HUES48 (cell line): ENCODE data around the gene MED10.

Source experiments
- H3K27ac ChIP-seq: one replicate; pipeline ENCODE4 v1.7.0; 2013; ENCODE audit warnings: low read depth, low read length, inconsistent platforms
- H3K27me3 ChIP-seq: 2 replicates; pipeline ENCODE4 v1.6.1; 2013; ENCODE audit warnings: mild to moderate bottlenecking, low read length; ENCODE audit not compliant: control insufficient read depth, insufficient read depth
- H3K36me3 ChIP-seq: 2 replicates; pipeline ENCODE4 v1.6.1; 2013; ENCODE audit warnings: low read length; ENCODE audit not compliant: control insufficient read depth, insufficient read depth
- H3K4me1 ChIP-seq: 2 replicates; pipeline ENCODE4 v1.6.1; 2013; ENCODE audit warnings: mild to moderate bottlenecking, low read length; ENCODE audit not compliant: control insufficient read depth, insufficient read depth
- H3K4me3 ChIP-seq: 2 replicates; pipeline ENCODE4 v1.5.1; 2013; ENCODE audit warnings: mild to moderate bottlenecking, low read depth, low read length
- H3K9ac ChIP-seq: 2 replicates; pipeline ENCODE4 v1.6.1; 2013; ENCODE audit warnings: mild to moderate bottlenecking, low read depth, low read length, moderate library complexity
- H3K9me3 ChIP-seq: 2 replicates; pipeline ENCODE4 v1.6.1; 2013; ENCODE audit warnings: low read length; ENCODE audit not compliant: control insufficient read depth, insufficient read depth

MED10 gene

DNA sequence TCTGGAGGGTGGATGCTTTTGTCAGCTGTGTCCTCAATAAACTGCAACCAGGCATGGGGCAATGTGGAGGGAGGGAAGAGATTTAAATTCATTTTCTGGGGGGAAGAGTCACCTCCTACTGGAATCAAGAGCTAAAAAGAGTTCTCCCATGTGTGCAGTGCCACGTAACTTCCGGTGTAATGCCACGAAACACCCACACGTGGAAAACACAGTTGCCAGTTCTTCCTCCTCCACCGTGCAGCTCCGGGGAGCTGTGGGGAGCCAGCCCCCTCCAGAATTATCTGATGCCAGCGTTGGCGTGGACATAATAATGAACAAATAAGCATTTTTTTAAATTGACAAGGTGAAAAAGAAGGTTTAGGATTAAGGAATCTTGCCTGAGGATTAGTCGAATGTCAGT is 32.1 kb upstream of the MED10 start:
- Histone ChIP-seq H3K4me1 (no peaks in the 10 kb centered on the region), H3K36me3 (no peaks in the 10 kb centered on the region)

DNA sequence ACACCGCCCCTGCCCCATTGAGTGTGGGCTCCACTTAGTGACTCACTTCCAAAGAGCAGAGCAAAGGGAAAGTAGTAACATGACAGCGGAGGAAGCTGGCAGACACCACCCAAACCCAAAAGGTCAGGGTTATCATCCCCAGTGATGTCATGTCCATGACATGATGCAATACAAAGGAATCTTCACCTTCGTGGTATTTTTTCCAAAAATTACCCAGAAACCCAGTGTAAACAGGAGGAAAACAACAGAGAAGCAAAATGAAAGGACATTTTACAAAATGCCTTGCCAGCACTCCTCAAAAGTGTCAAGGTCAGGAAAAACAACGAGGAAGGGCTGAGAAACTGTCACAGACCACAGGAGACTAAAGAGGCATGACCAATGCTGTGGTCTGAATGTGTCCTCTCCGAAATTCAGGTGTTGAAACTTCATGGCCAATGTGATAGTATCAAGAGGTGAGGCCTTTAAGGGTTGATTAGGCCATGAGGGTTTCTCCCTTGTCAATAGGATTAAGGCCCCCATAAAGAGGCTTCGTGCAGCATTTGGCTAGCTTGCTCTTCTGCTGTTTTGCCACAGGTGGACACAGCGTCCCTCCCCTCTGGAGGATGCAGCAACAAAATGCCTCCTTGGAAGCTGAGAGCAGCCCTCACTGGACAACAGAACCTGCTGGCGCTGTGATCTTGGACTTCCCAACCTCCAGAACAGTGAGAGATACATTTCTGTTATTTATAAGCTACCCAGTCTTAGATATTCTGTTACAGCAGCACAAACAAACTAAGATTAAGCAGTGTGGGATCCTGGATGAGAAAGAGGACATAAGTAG is 30.5 kb upstream of the MED10 start:
- H3K4me1 ChIP-seq: no peaks in the 10 kb centered on the region
- H3K4me3 ChIP-seq: no peak overlapping the region
- H3K27ac ChIP-seq: no peak overlapping the region
- no peaks in the 10 kb centered on the region for H3K9me3 ChIP-seq
- no peaks in the 10 kb centered on the region for H3K27me3 ChIP-seq
- H3K9ac ChIP-seq: no peak overlapping the region
- H3K36me3 ChIP-seq: no peaks in the 10 kb centered on the region

More for the DNA sequence above, 32.1 kb upstream of the MED10 start:
- Histone ChIP-seq H3K27ac (no peak overlapping the region), H3K9ac (no peak overlapping the region), H3K9me3 (no peaks in the 10 kb centered on the region), H3K4me3 (no peak overlapping the region), H3K27me3 (no peaks in the 10 kb centered on the region)

DNA sequence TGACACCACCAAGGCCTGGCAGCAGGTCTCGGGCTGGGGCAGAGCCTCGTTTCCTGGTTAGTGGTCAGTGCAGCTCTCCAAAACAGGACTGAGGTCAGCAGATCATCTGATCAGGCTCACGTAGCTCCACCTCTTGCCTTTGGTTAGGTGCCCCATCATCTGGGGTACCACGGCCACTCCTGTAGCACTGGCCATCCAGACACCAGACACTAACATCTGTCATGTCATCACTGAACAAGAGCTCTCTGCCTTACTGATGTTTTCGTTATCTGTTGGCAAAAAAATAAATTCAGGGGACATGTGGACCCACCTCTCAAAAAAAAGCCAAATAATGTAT is 29.9 kb upstream of the MED10 start:
- no peaks in the 10 kb centered on the region for H3K27me3 ChIP-seq
- H3K4me1 ChIP-seq: no peaks in the 10 kb centered on the region
- no peak overlapping the region for H3K9ac ChIP-seq
- H3K27ac ChIP-seq: no peak overlapping the region
- H3K4me3 ChIP-seq: no peak overlapping the region
- no peaks in the 10 kb centered on the region for H3K9me3 ChIP-seq
- no peaks in the 10 kb centered on the region for H3K36me3 ChIP-seq

DNA sequence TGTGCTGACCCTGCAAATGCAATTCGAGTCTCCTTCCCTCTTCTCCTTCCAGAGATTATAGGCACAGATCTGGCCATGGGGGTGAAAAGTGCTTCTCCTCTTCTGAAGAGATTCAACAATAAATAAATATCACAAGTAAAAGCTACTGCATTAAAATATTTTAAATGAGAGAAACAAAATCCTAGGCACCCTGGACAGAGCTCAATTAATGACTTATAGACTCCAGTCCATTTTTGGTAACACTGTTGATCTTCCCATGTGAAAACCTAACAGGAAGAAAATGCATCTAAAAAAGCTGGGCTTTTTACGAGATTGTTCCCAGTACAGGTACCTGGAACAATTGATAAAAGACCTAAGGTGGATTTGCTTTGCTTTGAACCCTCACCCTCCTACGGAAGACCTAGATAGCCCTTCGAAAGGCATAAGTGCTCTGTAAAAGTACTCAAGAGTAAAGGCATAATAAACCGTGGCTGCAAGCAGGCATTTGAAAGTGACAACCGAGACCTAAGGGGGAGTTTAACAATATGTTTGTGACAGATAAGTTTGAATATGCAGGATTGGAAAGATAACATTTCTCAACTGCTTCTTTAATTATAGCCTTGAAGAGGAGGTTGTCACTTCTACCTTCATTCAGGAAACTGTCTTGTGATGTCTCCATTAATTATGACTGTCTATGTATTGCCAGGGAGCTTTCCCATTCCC is 29.4 kb upstream of the MED10 start:
- Histone ChIP-seq H3K9ac (no peak overlapping the region), H3K36me3 (no peaks in the 10 kb centered on the region), H3K4me3 (no peak overlapping the region), H3K9me3 (no peaks in the 10 kb centered on the region), H3K27me3 (no peaks in the 10 kb centered on the region), H3K27ac (no peak overlapping the region), H3K4me1 (no peaks in the 10 kb centered on the region)

- no peaks in the 10 kb centered on the region for H3K36me3 ChIP-seq
- no peak overlapping the region for H3K4me3 ChIP-seq
- H3K27ac ChIP-seq: no peak overlapping the region
- H3K27me3 ChIP-seq: no peaks in the 10 kb centered on the region
- no peak overlapping the region for H3K9ac ChIP-seq
- H3K4me1 ChIP-seq: no peaks in the 10 kb centered on the region
- no peaks in the 10 kb centered on the region for H3K9me3 ChIP-seq
These were observed 27.2 kb upstream of the MED10 start for GRCh38 chr5:6405591-6405990.

DNA sequence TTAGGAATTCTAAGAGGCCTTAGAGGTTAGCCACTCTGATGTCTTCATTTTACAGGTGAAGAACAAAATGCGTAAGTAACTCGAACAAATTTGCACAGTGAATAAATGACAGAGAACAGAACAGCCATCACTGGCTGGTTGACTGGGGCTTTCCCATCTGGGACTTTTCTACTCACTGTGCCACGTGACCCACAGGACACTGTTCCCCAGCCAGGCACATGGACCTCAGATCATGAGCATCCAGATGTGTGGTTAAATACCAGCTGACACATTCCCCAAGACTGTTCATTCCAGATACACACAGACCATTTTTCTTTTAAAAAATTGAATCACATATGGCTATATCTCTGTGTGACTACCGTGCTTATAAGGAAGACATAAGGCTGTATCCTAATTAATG is 25.8 kb upstream of the MED10 start:
- no peaks in the 10 kb centered on the region for H3K36me3 ChIP-seq
- no peaks in the 10 kb centered on the region for H3K9me3 ChIP-seq
- no peaks in the 10 kb centered on the region for H3K4me1 ChIP-seq
- no peaks in the 10 kb centered on the region for H3K27me3 ChIP-seq
- no peak overlapping the region for H3K27ac ChIP-seq
- H3K9ac ChIP-seq: no peak overlapping the region
- H3K4me3 ChIP-seq: no peak overlapping the region

DNA sequence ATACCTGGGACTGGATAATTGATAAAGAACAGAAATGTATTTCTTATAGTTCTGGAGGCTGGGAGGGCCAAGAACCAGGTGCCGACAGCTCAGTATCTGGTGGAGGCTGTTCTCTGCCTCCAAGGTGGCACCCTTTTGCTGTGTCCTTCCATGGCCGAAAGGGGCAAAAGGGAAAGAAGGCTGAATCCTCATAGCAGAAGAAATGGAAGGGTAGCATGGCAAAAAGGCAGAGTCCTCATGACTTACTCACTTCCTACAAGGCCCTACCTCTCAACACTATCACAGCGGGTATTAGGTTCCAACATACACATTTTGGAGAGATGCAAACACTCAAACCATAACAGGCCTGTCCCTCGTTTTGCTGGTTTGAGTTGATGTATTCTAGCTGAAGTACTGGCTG is 25.1 kb upstream of the MED10 start:
- Histone ChIP-seq H3K9ac (no peak overlapping the region), H3K9me3 (no peaks in the 10 kb centered on the region), H3K27ac (no peak overlapping the region), H3K4me1 (no peaks in the 10 kb centered on the region), H3K36me3 (no peaks in the 10 kb centered on the region), H3K4me3 (no peak overlapping the region), H3K27me3 (no peaks in the 10 kb centered on the region)

- H3K9me3 ChIP-seq: no peaks in the 10 kb centered on the region
- H3K4me3 ChIP-seq: no peak overlapping the region
- no peak overlapping the region for H3K9ac ChIP-seq
- H3K4me1 ChIP-seq: no peaks in the 10 kb centered on the region
- H3K27me3 ChIP-seq: no peaks in the 10 kb centered on the region
- H3K36me3 ChIP-seq: no peaks in the 10 kb centered on the region
- no peak overlapping the region for H3K27ac ChIP-seq
These were observed 24.6 kb upstream of the MED10 start for GRCh38 chr5:6402939-6403338.

- Histone ChIP-seq H3K27ac (no peak overlapping the region), H3K36me3 (no peaks in the 10 kb centered on the region), H3K9ac (no peak overlapping the region), H3K4me1 (no peaks in the 10 kb centered on the region), H3K27me3 (no peaks in the 10 kb centered on the region), H3K9me3 (no peaks in the 10 kb centered on the region), H3K4me3 (no peak overlapping the region)
These were observed 23.1 kb upstream of the MED10 start for GRCh38 chr5:6401410-6401809.

- Histone ChIP-seq H3K27me3 (no peaks in the 10 kb centered on the region), H3K4me3 (no peak overlapping the region), H3K27ac (no peak overlapping the region), H3K36me3 (no peaks in the 10 kb centered on the region), H3K9ac (no peak overlapping the region), H3K9me3 (no peaks in the 10 kb centered on the region), H3K4me1 (no peaks in the 10 kb centered on the region)
These were observed 21.9 kb upstream of the MED10 start for GRCh38 chr5:6399980-6400910.
